GM18526 (cell line): Measurements from ENCODE around the gene PLA2G4F.

Experiments used
- POLR2A ChIP-seq: IDR thresholded peaks from 3 replicates; pipeline ENCODE4 v1.6.1; 2011; ENCODE audit not compliant: insufficient read length; ENCODE audit errors: extremely low read depth

The PLA2G4F gene, protein sequence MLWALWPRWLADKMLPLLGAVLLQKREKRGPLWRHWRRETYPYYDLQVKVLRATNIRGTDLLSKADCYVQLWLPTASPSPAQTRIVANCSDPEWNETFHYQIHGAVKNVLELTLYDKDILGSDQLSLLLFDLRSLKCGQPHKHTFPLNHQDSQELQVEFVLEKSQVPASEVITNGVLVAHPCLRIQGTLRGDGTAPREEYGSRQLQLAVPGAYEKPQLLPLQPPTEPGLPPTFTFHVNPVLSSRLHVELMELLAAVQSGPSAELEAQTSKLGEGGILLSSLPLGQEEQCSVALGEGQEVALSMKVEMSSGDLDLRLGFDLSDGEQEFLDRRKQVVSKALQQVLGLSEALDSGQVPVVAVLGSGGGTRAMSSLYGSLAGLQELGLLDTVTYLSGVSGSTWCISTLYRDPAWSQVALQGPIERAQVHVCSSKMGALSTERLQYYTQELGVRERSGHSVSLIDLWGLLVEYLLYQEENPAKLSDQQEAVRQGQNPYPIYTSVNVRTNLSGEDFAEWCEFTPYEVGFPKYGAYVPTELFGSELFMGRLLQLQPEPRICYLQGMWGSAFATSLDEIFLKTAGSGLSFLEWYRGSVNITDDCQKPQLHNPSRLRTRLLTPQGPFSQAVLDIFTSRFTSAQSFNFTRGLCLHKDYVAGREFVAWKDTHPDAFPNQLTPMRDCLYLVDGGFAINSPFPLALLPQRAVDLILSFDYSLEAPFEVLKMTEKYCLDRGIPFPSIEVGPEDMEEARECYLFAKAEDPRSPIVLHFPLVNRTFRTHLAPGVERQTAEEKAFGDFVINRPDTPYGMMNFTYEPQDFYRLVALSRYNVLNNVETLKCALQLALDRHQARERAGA

DNA sequence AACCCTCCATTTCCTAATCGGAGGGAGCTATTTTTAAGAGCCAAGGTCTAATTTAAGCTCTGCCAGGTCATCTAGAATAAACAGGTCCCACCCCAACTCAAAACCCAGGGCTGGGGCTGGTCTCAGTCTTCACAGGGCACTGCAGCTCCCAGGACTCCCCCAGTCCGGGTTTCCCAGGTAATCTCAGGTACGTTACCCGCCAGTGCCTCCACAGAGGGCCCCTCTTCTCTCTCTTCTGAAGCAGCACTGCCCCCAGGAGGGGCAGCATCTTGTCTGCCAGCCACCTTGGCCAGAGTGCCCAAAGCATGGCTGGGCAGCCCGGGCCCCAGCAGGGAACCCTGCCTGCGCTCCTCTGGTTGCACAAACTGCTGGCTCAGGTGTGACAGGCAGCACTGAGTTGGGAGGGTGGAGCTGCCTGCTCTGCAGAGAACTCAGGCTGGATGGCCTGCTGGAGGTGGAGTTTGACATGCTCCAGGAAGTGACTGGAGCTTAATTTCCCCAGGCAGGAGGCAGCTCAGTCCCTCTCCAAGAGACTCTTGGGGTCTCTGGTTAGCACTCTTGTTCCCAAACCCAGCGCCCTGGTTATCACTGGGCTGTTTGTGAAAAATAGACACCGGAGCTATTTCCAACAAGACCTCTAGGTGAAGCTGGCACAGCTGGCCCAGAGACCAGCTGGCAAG is at the start of gene PLA2G4F:
TSS of gene PLA2G4F (minus strand) at position 394 of the 680 bp plus-strand sequence. CDS start at position 307, 87 bp downstream.
- no peak for TF ChIP-seq POLR2A

DNA sequence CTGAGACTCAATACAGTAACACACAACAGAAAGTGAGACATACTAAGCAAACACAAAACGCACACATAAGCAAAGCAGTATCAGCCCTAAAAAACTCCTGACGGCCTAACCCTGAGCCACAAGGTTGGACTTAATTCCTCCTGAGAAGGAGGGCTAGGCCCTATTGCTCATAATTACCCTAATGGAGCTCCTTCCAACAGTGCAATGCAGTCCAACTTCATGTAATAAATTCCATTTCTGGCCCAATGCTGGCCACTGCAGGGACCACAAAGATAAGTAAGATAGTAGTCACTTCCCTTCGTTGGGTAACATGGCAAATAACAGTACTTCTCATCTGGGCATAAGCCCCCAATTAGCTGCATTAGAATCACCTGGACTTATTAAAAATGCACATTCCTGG is 47.5 kb upstream of the PLA2G4F start:
- no peak for TF ChIP-seq POLR2A

DNA sequence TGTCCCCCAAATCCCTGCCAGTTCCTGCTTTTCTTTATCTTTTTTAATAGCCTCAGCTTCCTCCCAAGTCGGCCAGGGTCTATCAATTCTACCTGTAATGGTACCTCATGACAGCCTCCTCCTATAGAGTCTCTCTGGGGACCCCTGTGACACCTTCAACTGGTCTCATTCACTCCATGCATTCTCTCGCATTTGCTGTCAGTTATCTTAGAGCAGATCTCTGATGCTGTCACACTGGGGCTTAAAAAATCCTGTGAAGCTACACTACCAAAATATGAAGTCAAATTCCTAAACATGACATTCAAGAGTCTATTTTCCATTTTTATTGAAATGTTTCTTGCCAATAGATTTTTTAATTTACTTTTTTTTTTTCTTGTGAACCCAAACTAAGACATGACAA is 46.2 kb upstream of the PLA2G4F start:
- TF ChIP-seq POLR2A: no peak

DNA sequence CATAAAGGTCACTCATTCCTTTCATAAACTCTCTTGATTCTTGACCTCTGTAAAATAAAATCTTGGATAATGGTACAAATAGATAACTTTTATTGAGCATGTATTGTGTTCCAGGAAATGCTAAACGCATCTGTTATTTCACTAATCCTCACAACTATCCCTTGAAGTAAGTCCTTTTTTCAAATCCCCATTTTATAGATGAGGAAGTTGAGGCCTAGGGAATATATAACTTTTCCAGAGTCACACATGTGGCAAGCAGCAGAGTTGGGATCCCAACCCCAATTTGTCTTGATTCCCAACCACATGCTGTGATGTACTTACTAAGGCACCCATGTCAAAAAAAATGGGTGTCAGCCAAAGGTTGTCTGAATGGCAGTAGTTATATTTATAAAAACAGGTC is 45.4 kb upstream of the PLA2G4F start:
- TF ChIP-seq POLR2A: no peak

DNA sequence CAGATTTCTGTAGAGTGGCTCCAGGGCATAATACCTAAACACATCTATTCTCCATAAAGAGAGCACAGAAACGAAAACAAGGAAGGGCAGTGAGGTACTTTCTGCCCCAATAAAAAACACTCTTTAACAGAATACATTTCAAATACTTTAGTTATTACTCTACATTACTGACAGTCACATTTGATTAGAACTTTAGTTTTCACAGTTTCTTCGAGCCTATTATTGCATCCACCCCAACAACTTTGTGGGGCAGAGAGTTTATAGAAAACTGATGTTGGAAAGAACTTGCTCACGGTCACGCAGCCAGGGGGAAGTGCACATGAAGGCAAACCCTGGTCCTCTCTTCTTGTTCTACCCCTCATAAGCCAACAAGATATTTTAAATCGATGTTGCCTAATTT is 42.7 kb upstream of the PLA2G4F start:
- no peak for TF ChIP-seq POLR2A

DNA sequence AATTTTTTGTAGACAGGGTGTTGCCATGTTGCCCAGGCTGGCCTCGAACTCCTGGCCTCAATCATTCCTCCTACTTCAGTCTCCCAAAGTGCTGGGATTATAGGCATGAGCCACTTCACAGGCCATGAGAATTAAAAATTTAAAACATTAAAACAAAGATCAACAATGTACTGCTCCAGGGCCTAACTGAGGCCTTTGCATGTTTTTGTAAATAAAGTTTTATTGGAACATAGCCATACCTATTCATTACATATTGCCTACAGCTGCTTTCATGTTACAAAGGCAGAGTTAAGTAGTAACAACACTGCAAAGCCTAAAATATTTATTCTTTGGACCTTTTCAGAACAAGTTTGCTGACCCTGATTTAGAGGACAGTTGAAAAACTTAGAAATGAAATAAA is 42.1 kb upstream of the PLA2G4F start:
- no peak for TF ChIP-seq POLR2A

DNA sequence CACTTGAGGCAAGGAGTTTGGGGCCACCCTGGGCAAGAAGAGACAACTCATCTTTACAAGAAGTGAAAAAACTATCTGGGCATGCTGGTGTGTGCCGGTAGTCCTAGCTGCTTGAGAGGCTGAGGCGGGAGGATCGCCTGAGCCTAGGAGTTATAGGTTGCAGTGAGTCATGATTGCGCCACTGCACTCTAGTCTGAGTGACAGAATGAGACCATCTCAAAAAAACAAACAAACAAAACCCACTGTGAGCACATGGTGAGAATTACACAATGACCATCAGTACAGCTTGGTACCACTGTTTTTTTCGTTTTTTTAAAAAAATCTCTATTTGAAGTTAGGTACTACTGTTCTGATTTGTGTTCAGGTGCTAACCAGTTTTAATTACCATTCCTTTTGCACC is 38.1 kb upstream of the PLA2G4F start:
- TF ChIP-seq POLR2A: no peak

DNA sequence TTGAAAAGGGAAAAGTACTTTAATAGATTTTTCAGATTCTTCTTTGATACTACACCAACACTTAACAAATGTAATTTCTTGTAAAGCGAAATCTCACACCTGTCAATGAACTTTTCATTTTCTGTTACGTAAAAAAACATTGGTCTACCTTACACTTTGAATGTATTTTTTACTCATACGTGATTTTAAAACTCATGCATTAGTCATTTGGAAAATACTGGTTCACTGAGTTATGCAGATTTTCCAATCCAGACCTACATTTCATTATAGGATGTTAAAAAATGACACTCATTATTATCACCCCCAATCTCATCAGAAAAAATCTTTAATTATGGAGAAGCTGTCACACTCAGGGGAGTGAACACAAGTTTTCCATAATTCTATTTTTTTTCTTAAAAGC is 36.9 kb upstream of the PLA2G4F start:
- TF ChIP-seq POLR2A: no peak

DNA sequence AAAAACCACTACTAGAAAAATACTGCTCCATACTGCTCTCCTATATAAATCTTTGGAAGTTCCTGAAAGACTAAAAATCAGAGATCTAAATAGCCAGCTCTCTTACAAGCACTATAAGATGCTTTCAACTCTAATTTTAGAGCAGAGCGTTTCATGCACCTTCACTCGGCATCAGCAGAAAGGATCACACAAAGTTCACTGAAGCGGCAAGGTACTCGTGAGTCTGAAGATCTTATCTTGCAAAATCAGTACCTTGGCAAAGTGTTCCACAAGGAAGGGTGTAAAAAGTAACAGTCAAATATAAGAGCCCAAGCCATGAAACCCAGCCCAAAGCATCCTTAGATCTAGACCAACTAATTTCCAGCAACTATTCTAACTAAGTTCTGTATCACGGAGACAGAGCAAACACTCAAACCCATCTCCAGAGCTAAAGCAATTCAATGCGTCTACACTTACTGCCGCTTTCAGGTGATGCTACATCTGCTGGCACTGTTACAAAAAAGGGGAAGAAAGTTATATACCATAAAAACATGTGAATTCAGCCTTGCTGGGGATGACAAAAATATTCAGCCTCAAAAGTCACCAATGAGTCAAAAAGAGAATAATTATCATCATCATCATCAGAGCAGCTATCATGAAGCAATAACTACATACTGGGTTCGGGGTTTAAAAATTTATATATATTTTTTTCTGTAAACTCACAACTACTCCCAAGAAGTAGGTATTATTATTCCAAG is 35.3 kb upstream of the PLA2G4F start:
- no peak for TF ChIP-seq POLR2A

DNA sequence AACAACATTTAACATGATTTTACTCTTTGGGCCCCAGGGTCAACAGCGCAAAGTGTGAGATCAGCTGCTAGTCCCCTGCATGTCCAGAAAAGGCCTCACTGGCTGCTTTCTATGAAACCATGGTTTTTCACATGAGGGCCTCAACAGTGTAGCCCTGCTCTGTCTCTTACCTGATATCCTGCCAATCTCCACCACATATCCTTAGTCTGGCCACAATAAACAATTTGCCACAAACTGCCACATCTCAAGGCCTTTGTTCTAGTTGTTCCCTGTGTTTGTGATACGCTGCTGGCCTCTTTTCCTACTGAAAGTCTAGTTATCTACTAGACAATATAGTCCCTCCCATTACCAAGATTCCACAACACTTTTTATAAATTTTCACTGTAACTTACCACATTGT is 33.9 kb upstream of the PLA2G4F start:
- TF ChIP-seq POLR2A: no peak

DNA sequence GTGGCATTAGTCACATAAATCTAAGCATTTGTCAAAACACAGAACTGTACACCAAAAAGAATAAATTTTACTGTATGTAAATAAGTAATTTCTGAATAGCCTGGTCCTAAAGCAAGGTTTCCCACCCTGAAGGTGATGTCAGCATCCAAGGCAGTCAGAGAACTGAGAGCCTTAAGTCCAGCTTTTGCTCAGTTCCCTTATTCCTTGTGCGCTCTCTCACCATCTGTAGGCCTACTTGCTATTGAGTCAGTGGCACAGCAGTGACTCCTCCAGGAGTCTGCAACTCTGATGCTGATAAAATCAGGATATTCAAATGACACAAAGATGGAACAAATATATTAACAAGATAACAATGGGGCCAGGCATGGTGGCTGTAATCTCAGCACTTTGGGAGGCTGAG is 29.4 kb upstream of the PLA2G4F start:
- TF ChIP-seq POLR2A: no peak

DNA sequence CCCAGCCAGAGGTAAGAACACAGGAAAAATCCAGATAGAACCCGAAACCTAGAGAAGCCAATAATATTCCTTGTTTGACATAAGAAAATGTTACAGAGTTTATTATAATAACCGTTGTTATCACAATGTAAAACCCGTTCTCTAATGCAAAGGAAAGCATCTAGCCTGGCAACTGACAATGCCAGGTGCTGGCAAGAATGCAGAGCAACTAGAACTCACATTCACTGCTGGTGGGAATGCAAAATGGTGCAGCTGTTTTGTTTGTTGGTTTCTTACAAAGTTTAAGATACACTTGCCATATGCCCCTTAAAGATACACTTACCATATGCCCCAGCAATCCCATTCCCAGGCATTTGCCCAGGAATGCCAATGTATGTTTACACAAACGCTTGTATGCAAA is 28.3 kb upstream of the PLA2G4F start:
- TF ChIP-seq POLR2A: no peak

DNA sequence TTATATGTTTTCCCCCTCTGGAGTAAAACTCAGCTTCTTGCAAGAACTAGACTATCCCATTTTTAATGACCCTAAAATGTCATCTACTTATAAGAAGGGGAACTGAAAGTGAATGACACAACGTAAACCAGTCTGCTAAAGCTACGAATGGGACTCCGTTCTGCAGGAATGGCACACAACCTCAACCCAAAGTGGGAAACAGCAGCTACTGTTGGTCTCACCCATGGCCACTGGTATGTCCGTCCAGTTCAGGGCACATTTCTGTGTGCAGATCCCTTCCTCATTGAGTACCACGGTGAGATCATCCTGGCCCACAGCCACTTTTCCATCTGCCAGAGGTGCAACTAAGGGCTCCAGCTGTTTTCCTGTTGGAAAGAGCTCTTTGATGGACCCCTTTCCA is 27.9 kb upstream of the PLA2G4F start:
- no peak for TF ChIP-seq POLR2A

DNA sequence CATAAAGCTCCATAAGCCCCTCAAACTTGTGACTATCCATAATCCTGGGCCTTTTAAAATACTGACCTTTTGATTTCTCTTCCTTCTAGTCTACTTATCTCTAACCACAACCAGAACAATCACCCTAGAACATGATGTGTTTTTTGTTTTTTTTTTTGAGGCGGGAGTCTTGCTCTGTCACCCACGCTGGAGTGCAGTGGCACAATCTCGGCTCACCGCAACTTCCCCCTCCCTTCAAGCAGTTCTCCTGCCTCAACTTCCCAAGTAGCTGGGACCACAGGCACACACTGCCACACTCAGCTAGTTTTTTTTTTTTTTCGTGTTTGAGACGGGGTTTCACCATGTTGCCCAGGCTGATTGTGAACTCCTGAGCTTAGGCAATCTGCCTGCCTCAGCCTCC is 26.5 kb upstream of the PLA2G4F start:
- no peak for TF ChIP-seq POLR2A

DNA sequence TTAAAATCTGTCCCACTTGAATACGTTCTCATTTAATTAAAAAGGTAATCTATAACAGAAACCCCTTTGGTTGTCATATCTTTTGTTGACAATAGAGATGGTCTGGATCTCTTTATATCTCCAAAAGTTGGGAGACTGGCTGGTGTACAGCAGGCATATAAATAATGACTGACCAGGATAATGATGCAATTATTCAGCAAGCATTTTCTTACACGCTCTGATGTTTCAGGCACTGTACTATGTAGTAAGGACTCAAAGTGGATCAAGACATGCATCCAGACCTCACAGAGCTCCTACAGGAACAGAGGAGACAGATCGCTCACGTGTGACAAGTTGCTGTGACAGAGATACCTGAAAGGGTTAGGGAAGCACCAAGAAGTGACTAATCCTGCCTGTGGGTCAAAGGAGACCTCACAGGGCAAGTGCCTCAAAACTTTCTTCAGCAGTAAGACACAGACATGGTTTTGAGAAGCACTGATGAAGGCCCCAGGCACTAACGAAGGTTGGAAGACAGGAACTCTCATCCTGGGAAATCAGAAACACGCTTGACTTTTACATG is 26.0 kb upstream of the PLA2G4F start:
- no peak for TF ChIP-seq POLR2A
